GM21447 (cell line): ENCODE measurements around the gene HBEGF.

Source experiments
- ATAC-seq: cut with Tn5 transposase; IDR thresholded peaks from one replicate; pipeline ENCODE4 v1.9.1; 2021; ENCODE audit not compliant: unreplicated experiment

The HBEGF gene

DNA sequence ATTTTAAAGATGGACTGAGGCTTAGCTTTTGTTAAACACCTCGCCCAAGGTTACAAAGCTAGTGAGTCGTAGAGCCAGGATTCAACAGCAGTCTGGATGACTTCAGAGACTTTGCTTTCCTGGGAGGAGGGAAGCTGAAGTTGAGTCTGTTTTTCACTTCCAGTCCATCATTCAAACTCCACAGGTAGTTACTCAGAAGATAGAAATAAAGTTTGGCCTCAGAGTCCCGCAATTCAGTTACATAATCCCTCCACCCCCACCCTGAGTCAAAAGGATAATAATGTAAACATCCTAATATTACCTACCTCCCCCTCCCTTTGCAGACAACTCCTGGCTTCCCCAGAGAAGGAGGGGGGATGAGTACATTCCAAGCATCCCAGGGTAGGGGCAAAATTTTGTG lies 8.1 kb downstream of the HBEGF start:
- no peak for ATAC-seq

GRCh38 chr5:140337880-140338279 lies 8.5 kb downstream of the HBEGF start:
- ATAC-seq = no peak

DNA sequence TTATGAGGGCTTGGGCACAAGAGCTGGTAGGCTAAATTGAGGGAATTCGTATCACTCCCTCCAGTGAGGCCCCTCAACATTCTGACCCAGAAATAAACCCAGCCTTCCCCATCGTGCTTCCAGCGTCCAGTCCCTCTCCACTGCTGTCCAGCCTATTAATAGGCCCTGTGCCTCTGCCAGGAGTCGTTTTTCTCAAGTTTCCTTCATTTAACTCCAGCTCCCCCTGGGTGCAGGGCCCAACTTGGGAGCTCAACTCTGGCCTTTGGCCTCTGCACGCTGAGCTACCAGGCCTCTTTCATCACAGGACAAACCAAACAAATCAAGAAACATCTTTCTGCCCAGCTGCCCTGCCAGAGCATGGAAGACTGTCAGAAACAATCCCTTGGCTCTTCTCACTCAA lies 10.0 kb downstream of the HBEGF start:
- no peak for ATAC-seq

- no peak for ATAC-seq
These were observed 14.8 kb downstream of the HBEGF start for GRCh38 chr5:140331638-140332037.

DNA sequence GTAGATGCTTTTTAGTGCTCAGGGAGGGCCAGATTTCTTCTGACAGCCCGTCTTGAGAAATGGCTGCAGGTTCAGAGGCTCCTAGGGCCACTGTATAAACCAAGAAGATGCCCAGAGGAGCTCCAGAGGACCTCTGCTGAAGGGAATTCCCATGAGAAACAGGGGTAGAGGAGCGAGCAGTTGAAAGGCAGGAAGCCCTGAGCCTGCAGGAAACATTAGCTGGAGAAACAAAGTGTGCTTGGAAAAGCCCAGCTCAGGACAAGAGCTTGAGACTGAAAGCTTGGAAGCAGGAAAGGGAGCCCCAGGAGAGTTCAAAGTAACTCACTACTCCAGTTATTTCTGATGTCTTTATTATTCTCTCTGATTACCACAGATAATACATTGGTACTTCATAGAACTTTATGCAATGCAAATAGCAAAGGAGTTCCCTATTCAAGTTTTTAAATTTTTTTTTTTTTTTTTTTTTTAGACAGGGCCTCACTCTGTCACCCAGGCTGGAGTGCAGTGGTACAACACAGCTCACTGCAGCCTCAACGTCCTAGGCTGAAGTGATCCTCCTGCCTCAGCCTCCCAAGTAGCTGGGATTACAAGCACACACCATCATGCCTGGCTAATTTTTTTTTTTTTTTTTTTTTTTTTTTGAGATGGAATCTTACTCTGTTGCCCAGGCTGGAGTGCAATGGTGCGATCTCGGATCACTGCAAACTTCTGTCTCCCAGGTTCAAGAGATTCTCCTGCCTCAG lies 16.5 kb downstream of the HBEGF start:
- no peak for ATAC-seq

- ATAC-seq = no peak
These were observed 18.2 kb downstream of the HBEGF start for GRCh38 chr5:140328036-140328764.

DNA sequence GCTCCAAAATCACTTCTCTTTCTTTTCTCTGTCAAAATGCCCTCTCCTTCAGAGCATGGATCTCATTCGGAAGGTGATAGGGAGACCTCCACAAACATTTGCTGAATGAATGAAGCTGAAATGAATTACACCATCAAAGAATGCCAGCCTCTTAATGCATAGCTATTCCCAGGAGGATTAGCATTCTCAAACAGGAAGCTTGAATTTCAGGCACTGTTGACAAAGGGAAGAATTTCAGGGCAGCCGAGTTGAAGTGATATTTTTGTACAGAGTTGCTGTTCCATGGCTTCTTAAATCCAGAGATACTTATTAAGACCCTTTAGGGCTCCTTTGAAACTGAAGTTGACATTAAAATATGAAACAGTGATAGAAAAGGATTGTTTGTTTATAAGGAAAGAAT lies 18.8 kb downstream of the HBEGF start:
- ATAC-seq = no peak

DNA sequence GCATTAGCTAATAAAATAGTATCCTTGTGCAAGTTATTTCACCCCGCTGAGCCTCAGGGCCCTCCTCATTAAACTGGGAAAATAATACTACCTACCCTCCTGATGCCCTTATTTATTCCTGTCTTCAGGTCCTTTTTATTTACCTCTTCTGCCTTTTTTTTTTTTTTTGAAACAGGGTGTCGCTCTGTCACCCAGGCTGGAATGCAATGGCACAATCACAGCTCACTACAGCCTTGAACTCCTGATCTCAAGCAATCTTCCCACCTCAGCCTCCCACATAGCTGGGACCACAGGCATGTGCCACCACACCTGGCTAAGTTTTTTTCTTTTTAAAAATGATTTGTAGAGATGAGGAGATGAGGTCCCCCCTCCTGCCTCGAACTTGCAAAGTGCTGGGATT lies 20.9 kb downstream of the HBEGF start:
- no peak for ATAC-seq

- no peak for ATAC-seq
These were observed 21.7 kb downstream of the HBEGF start for GRCh38 chr5:140324617-140325241.

DNA sequence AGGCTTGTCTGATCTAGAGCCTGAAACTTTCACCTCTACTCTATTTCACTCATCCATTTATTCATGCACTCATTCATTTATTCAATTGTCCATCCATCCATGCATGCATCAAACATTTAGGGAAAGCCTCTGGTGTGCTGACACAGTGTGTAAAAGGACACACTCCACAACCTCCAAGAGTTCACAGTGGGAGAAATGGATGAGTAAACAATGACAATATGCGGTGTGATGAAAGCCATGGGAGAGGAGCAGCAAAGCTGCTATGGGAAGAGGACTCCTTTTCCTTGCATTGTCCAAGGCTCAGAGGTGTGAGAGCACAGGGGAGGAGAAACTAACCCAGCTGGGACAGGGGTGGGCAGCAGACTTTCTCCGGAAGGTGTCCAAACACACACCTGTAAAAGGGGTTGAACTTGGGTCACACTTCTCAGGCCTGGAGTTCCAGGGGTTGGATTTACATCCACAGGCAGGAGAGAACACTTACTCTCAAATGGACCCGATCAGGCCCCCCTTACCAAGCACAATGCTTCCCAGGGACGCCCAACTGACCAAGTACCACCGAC lies 22.3 kb downstream of the HBEGF start:
- ATAC-seq = no peak

DNA sequence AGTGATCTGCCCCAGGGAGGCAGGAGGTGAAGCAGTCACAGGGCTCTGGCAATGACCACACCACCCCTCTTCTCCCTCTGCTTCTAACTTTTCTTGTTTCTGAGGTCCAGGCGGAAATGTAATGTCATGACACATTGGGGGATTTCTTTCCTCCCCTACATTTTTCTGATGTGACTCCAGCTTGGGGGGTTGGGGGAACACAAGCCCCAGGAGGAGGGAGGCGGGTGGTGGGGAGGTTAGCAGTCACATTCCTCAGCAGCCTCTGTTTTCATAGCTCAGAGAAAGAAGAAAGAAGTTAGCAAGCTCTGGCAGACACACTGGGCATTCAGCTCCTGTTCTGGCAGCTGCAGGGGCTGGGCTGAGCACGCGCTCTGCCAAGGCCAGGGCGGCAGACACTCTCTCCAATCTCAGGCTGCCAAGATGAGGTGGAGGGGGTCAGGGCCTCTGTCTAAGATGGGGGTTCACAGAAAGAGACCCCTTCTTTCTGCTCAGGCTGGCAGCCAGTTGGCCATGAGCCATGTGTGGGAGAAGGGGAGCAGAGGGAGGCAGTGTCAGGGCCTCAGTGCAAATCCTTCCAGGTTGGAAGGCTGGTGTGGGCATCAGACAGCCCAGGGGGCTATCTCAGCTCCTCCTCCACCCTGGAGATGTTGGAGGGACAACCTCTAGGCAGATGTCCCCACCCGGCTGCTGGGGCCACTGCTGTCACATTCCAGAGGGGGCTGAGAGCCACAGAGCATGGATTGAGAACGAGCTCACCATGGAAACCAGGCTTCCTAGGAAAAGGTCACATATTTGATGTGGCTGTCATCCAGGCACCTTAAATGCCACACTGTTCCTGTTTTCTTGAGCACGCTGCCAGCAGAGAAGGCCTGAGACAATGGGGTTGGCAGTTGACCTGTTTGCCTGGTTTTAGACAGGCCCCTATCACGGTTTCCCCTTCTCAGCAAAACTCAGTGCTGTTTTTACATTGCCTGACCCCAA lies 23.4 kb downstream of the HBEGF start:
- no peak for ATAC-seq

GRCh38 chr5:140321796-140322195 lies 24.6 kb downstream of the HBEGF start:
- no peak for ATAC-seq

DNA sequence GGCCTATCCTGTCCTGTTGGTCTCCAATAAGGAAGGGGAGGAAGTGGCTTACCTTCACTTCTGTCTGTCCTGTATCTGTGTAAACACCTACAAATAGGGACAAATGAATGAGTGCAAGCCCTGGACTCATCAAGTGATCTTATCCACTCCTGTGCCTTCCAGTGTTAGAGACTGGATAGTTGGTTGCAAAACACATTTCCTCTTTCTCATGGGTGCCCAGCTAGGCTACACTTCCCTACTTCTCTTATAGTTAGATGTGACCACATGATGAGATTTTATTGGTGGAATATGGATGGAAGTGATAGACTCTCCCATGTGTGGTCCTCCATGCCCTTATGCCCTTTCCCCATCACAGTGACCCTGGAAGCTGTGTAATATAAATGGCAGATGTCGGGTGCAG lies 26.6 kb downstream of the HBEGF start:
- no peak for ATAC-seq

- no peak for ATAC-seq
These were observed 27.6 kb downstream of the HBEGF start for GRCh38 chr5:140318792-140319191.

DNA sequence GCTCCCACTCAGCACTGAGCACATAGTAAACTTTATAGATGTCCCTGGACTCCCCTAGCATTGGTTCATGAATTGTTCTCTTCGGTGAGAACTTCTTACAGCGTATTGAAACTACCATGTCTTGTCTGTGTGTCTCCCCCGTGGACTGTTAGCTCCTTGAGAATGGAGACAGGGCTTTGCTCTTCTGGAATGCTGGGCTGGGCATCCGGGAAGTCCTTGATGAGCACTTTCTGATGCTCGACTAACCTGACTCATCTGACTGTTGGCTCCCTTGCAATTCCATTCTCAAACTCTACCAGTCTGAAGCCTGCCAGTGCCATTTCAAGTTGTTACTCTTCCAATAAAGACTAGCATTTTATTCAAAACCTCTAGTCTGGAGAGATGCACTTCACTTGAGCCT lies 28.5 kb downstream of the HBEGF start:
- ATAC-seq = no peak

GRCh38 chr5:140312791-140313189 lies 33.6 kb downstream of the HBEGF start:
- no peak for ATAC-seq

DNA sequence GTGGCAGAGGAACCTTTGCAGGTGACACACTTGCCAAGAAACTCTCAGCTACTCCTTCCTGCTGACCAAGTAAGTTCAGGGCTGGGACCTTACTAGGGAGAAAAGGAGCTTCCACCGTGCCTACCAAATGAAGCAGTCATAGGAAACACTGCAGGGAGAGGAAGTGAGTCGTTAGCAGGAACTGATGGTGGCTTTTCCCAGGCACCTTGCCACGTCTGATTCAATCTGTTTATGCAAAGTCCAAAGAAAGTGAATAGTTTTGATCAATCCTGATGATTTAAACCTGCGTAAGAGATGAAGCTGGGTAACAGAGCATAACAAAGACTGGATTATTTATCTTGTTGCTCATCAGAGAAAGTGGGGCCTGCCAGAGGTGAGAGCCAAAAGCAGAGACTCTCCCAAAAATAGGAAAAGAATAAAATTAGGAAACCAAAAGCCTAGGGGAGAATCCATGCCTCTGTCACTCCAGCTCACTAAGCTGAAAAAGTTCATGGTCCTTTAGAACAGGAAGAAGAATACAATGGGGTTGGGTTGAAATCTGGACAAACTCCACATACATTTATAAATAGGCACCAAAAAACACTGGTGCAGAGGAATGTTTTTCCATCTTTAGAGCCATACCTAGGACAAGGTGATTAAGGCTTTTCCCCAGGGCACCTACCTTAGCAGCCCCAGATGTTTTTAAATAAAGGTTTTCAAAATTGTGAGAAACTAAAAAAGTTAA lies 34.2 kb downstream of the HBEGF start:
- ATAC-seq = no peak

DNA sequence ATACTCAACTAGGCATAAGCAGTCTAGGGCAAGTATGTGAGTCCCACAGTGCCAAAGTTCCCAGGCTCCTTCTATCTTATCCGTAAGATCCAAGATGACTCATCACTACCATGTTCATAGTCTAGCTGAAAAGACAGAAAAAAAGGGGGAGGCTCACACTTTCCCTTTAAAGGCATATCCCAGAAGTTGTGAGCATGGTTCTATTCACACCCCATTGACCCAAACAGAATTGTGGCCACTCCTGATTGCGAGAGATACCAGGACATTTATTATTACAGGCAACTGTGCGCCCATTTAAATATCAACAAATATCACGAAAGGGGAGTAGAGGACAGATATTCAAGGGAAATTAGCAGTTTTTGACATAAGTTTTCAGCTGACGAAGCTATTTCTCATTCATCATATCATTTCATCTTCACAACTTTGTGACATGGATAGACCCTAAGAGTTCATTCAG lies 35.4 kb downstream of the HBEGF start:
- no peak for ATAC-seq

DNA sequence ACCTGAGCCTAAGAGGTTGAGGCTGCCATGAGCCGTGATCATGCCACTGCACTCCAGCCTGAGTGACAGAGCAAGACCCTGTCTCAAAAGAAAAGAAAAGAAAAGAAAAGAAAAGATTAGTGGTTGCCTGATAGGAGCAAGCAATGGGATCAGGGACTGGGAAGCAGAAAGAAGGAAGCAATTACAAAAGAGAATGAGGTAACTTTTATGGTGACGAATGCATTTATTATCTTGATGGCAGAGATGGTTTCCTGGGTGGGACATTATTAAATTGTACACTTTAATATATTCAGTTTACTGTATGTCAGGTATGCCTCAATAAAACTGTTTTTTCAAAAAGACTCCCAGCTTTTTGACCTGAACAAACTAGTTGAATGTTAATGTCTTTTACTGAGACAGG lies 36.0 kb downstream of the HBEGF start:
- ATAC-seq = no peak

DNA sequence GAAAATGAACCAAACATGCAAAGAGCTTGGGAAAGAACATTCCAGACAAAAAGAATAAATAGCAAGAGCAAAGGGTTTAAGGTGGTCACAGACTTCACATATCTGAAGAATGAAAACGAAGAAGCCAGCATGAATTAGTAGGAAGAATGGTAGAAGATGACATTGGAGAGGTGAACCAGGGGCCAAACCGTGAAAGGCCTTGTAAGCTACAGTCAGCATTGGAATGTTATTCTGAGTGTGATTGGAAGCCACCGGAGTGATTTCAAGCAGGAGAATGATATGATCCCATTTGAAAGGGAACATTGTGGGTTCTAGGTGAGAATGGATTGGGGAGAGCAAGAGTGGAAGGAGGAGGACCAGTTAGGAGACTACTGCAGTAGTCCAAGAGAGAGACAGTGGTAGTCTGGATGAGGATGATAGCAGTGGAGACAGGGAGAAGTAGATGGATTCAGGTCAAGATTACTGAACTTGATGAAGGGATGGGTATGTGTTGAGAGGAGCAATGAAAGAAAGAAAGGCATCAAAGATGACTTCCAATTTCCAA lies 36.6 kb downstream of the HBEGF start:
- no peak for ATAC-seq
